HEK293T (cell line): ENCODE results near the gene CLASRP.

Experiments
- CTCF ChIA-PET: fragments of 350-600 bp; formaldehyde crosslinking; extraction: SDS; loops from one replicate; lab custom pipeline; 2021; ENCODE audit warnings: antibody characterized with exemption, inconsistent platforms; lab: Yijun Ruan, JAX
- POLR2A ChIA-PET: fragments of 350-600 bp; formaldehyde crosslinking; extraction: SDS; loops from one replicate; lab custom pipeline; 2020; ENCODE audit warnings: antibody characterized with exemption, inconsistent platforms; lab: Yijun Ruan, JAX
- DNase-seq: peaks from one replicate; pipeline ENCODE4 v3.0.0; 2012; ENCODE audit warnings: mixed read lengths; ENCODE audit errors: extremely low spot score
- ARNT ChIP-seq: fragments of 450-650 bp; IDR thresholded peaks from 2 replicates; pipeline ENCODE4 v1.6.1; 2017; ENCODE audit warnings: mild to moderate bottlenecking
- BHLHE40 ChIP-seq: fragments of 450-650 bp; IDR thresholded peaks from 2 replicates; pipeline ENCODE4 v1.6.1; 2016; ENCODE audit warnings: mild to moderate bottlenecking, moderate library complexity, borderline replicate concordance
- CTBP1 ChIP-seq: fragments of 450-650 bp; IDR thresholded peaks from 2 replicates; pipeline ENCODE4 v1.6.1; 2016; ENCODE audit warnings: borderline replicate concordance
- ELF4 ChIP-seq: fragments of 450-650 bp; IDR thresholded peaks from 2 replicates; pipeline ENCODE4 v1.6.1; 2017; ENCODE audit warnings: antibody characterized with exemption
- FOXA1 ChIP-seq: fragments of 450-650 bp; IDR thresholded peaks from 2 replicates; pipeline ENCODE4 v1.6.1; 2016; ENCODE audit warnings: mild to moderate bottlenecking
- FOXK2 ChIP-seq: fragments of 450-650 bp; IDR thresholded peaks from 2 replicates; pipeline ENCODE4 v1.6.1; 2016; ENCODE audit warnings: mild to moderate bottlenecking
- FOXM1 ChIP-seq: fragments of 450-650 bp; IDR thresholded peaks from 2 replicates; pipeline ENCODE4 v1.6.1; 2017; ENCODE audit warnings: mild to moderate bottlenecking, borderline replicate concordance
- HDGF ChIP-seq: fragments of 450-650 bp; IDR thresholded peaks from 2 replicates; pipeline ENCODE4 v1.6.1; 2017; ENCODE audit warnings: antibody characterized with exemption, borderline replicate concordance
- L3MBTL2 ChIP-seq: fragments of 450-650 bp; conservative IDR thresholded peaks from 2 replicates; pipeline ENCODE4 v1.6.1; 2016; ENCODE audit warnings: mild to moderate bottlenecking
- LEF1 ChIP-seq: fragments of 450-650 bp; IDR thresholded peaks from 2 replicates; pipeline ENCODE4 v1.6.1; 2017; ENCODE audit warnings: mild to moderate bottlenecking, borderline replicate concordance
- NFRKB ChIP-seq: fragments of 450-650 bp; IDR thresholded peaks from 2 replicates; pipeline ENCODE4 v1.6.1; 2016; ENCODE audit warnings: mild to moderate bottlenecking, moderate library complexity
- SP1 ChIP-seq: fragments of 450-650 bp; IDR thresholded peaks from 2 replicates; pipeline ENCODE4 v1.6.1; 2017
- SUZ12 ChIP-seq: fragments of 450-650 bp; IDR thresholded peaks from 2 replicates; pipeline ENCODE4 v1.6.1; 2016; ENCODE audit warnings: mild to moderate bottlenecking
- TARDBP ChIP-seq: fragments of 450-650 bp; IDR thresholded peaks from 2 replicates; pipeline ENCODE4 v1.6.1; 2016
- ZNF384 ChIP-seq: fragments of 450-650 bp; IDR thresholded peaks from 2 replicates; pipeline ENCODE4 v1.6.1; 2016
- TF ChIP-seq, protein P1 (sequence below): fragments of 450-650 bp; IDR thresholded peaks from 2 replicates; pipeline ENCODE4 v1.6.1; 2016

The CLASRP gene

DNA sequence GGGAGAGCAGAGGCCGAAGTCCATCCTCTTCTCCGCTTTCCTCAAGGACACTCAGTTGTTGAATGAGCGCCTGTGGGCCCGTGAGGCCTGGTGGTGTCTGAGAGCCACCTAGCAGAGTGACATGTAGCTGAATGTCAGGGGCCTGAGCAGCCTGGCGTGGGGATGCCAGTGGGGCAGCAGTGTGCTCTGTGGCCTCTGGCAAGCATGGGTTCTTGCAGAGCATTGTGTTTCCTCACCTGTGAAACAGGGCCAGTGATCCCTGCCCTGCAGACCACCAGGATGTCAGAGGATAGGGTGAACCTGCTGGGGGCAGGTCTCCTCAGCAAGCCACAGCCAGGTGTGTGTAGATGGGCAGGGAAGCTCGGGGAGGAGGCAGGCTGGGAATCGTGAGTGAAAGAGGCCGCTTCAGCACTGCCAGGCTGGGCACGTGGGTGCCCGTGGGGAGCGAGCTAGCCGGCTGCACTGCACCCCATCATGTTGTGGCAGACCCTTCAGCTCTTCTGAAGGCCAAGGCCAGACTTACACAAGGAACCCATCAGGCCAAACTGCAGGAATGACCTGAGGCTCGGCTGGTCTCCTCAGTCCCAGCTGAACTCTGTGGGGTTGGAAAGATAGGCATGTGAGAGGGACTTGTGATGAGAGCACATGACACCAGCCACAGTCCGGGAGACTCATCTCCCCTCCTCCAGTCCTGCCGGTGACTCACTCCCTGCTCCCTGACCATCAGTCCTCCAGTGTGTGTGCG lies 59.1 kb downstream of the CLASRP start:
- CTCF ChIA-PET: interaction anchor here (0.6 kb wide), 1 partner anchor 9 kb away, joined by 3 read pairs; no protein-coding TSS in a partner anchor
- POLR2A ChIA-PET: interaction anchor here (0.9 to 1.1 kb wide), 2 partner anchors 15 to 50 kb away, joined by 3 to 4 read pairs; no protein-coding TSS in a partner anchor
- TF ChIP-seq NFRKB (no peak), FOXK2 (no peak), ARNT (no peak), LEF1 (no peak), FOXA1 (no peak), CTBP1 (no peak), ZNF384 (no peak), BHLHE40 (no peak), FOXM1 (no peak), L3MBTL2 (no peak), ELF4 (no peak), SP1 (no peak)
- TF ChIP-seq, protein P1, sequence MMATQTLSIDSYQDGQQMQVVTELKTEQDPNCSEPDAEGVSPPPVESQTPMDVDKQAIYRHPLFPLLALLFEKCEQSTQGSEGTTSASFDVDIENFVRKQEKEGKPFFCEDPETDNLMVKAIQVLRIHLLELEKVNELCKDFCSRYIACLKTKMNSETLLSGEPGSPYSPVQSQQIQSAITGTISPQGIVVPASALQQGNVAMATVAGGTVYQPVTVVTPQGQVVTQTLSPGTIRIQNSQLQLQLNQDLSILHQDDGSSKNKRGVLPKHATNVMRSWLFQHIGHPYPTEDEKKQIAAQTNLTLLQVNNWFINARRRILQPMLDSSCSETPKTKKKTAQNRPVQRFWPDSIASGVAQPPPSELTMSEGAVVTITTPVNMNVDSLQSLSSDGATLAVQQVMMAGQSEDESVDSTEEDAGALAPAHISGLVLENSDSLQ: no peak
- DNase-seq: no peak

DNA sequence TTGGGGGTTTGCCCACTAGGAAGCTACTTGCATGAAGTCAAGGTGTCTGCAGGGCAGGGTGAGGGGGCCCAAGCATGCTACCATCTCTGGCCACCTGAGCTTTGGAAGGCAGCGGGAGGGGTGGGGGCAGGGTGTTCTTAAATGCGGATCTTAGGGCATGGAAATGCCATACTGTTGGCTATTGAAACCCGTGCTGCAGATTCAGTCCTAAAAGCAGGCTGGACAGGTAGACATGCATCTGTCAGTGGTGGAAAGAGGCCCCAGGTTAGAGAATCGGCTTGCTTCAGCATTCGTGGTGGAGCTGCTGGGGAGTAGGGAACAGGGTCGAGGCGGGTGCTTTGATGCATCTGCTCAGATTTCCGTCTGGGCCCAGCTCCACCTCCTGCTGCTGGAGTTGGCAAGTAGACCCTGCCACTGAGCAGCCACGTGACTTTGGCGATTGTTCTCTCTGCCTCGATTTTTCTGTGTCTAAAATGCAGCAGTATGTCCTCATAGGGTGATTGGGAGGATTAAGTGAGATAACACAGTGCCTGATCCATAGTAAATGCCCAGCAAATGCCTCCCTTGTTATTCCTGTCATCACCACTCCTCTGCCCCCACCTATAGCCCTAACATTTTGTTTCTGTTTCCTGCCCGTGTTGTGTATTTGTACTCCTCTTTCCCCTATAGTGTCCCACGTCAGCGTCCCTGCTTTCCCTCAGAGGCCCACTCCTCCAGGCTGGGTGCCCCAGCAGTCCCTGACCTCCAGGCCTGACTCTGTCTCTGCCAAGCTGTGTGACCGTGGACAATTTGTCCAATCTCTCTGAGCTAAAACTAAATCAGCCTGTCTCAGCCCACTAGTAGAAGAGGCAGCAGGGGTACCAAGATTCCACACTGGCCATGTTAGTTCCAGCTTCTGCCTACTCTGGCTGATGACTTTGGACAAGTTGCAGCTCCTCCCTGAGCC lies 59.9 kb downstream of the CLASRP start:
- DNase-seq: no peak
- no peak for TF ChIP-seq FOXK2
- no peak for TF ChIP-seq CTBP1
- no peak for TF ChIP-seq TARDBP
- TF ChIP-seq LEF1: no peak
- TF ChIP-seq BHLHE40: no peak
- no peak for TF ChIP-seq SUZ12
- TF ChIP-seq ZNF384: no peak
- TF ChIP-seq NFRKB: no peak
- no peak for TF ChIP-seq SP1
- no peak for TF ChIP-seq ARNT
- TF ChIP-seq FOXA1: no peak
- no peak for TF ChIP-seq L3MBTL2
- ChIA-PET CTCF (no interaction called here), POLR2A (interaction anchor here (0.9 to 1.1 kb wide), 2 partner anchors 14 to 49 kb away, joined by 3 to 4 read pairs; no protein-coding TSS in a partner anchor)

DNA sequence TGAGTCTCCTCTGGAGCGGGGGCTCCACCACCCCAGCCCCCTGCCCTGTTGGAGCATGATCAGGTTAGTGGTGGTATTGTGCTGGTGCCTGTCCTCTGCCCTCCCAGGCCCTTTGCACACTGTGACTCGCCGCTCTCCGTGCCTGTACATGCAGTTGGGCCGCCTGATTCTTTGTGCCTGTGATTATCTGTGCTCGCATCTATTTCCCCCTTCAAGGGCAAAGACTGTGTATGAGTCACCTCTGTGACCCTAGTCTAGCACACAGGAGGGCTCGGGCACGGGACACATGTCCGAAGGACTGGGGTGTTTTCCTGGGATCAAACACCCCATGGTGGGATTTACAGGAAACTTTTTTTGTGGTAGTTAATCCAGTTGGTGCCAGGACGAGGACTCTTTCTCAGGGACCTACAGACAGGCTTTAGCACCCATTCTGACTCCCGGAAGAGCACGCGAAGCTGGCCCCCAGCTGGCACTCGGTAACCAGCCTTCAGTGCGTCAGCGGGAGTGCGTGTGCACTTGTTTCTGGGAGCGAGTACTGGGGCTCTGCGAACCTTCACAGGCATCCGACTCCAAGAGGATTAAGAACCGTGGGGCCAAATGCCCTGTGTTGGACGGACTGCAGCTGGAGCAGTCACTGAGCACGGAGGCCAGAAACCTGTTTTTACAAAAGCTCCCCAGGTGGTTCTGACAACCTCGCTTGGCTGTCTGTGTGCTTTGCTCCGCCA lies 60.8 kb downstream of the CLASRP start:
- TF ChIP-seq ZNF384 (no peak), CTBP1 (no peak), TARDBP (no peak), SUZ12 (no peak), NFRKB (no peak), L3MBTL2 (no peak)
- DNase-seq: no peak
- POLR2A ChIA-PET: no interaction called here
- CTCF ChIA-PET: no interaction called here

DNA sequence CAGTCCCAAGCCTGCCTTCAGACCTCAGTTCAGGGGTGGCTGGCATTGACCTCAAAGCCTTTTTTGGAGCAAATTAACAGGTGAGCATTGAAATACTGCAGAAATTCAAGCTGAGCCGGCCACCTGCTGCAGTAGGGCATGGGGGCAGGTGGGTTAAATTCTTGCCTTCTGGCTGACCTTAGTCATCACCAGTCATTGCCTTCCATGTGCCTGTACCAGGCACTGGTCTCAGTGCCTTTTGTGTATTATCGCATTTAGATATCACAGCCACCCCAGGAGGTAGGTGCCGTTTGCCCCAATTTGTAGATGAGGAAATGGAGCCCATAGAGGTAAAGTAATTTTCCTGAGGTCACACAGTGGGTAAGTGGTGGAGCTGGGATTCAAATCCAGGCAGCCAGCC lies 61.4 kb downstream of the CLASRP start:
- ChIA-PET CTCF (no interaction called here), POLR2A (no interaction called here)
- no peak for DNase-seq
- TF ChIP-seq L3MBTL2 (no peak), FOXK2 (no peak), LEF1 (no peak), FOXM1 (no peak), TARDBP (no peak), BHLHE40 (no peak), SUZ12 (no peak), ARNT (no peak), ELF4 (no peak), ZNF384 (no peak)
- TF ChIP-seq, protein P1: no peak

DNA sequence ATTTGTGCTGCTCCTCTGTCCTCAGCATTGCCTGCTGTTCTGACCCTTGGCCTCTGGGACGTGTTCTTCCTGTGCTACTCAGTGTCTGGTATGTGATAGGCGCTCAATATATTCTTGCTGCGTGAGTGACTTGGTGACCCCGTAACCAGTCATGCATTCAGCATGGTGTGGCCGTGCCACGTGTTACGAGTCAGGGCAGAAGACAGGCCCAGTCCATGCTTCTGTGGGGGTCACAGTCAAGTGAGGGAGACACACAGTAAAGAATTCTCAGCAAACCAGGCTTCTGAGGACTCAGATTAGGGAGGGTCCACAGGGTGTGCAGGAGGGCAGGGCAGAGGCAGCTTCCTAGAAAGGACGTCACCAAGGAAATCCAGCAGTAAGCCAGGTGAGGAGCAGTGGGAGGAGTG lies 62.0 kb downstream of the CLASRP start:
- TF ChIP-seq ZNF384 (no peak), HDGF (no peak), TARDBP (no peak), ARNT (no peak), FOXK2 (no peak), CTBP1 (no peak), NFRKB (no peak), LEF1 (no peak), FOXA1 (no peak), L3MBTL2 (no peak), SUZ12 (no peak)
- TF ChIP-seq, protein P1: no peak
- CTCF ChIA-PET: interaction anchor here (0.6 kb wide), 1 partner anchor 103 kb away, joined by 10 read pairs; no protein-coding TSS in a partner anchor
- no peak for DNase-seq
- POLR2A ChIA-PET: interaction anchor here (1.9 kb wide), 1 partner anchor 8 kb away, joined by 9 read pairs; the partner anchor contains the start of gene PPP1R37
